ENCODE measurements around the gene USP37.

USP37 gene

DNA sequence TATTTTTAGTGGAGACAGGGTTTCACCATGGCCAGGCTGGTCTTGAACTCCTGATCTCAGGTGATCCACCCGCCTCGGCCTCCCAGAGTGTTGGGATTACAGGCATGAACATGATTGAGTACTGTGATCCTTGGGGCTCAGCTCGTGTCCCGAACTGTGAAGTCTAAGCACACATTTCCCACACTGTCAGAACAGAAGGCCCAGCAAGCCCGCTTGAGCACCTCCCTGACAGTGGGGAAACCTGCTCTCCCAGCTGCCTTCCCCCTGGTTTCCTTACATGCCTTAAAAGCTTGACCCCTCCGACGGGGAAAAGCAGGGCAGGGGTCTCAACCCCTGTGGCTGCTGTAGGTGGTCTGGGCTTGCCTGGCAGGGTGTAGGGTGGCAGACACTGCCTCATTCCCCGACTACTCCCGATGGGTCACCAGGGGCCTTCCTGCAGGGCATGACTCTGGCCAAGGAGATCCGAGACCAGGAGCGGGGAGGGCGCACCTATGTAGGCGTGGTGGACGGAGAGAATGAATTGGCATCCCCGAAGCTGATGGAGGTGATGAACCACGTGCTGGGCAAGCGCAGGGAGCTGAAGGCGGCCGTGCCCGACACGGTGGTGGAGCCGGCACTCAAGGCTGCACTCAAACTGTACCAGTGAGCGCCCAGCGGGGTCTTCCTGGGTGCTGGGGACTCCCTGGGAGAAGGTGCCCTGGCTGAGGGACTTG, 139.1 kb downstream of the USP37 start:
- Histone ChIP-seq H3K4me1 (ENCODE audit: insufficient read depth, low read length) (no peaks in the 10 kb centered on the region), H3K4me3 (ENCODE audit: low read depth in 1 of 2, low read length in 2 of 2) (no peak overlapping the region), H3K4me2 (ENCODE audit: insufficient read depth, low read length) (no peak overlapping the region), H3K36me3 (ENCODE audit: insufficient read depth, low read length) (no peaks in the 10 kb centered on the region), H3K9me3 (ENCODE audit: insufficient read depth, low read length, severe bottlenecking) (no peaks in the 10 kb centered on the region), H3K27ac (ENCODE audit: low read length) (no peak overlapping the region), H4K20me1 (ENCODE audit: insufficient read depth, low read length) (no peaks in the 10 kb centered on the region; the same call in 1 of the 2 replicates), H3K27me3 (ENCODE audit: insufficient read depth, low read length, poor library complexity) (no peaks in the 10 kb centered on the region), H3K9ac (ENCODE audit: low read depth, low read length) (no peak overlapping the region), H3K79me2 (ENCODE audit: insufficient read depth, low read length) (no peaks in the 10 kb centered on the region), H2AFZ (ENCODE audit: low read depth, low read length) (no peak overlapping the region)
- TF ChIP-seq EZH2 (IDR thresholded peaks at IDR 0.05; ENCODE audit: borderline replicate concordance, low read depth, low read length, severe bottlenecking) = no peak
- TF ChIP-seq, protein P1, sequence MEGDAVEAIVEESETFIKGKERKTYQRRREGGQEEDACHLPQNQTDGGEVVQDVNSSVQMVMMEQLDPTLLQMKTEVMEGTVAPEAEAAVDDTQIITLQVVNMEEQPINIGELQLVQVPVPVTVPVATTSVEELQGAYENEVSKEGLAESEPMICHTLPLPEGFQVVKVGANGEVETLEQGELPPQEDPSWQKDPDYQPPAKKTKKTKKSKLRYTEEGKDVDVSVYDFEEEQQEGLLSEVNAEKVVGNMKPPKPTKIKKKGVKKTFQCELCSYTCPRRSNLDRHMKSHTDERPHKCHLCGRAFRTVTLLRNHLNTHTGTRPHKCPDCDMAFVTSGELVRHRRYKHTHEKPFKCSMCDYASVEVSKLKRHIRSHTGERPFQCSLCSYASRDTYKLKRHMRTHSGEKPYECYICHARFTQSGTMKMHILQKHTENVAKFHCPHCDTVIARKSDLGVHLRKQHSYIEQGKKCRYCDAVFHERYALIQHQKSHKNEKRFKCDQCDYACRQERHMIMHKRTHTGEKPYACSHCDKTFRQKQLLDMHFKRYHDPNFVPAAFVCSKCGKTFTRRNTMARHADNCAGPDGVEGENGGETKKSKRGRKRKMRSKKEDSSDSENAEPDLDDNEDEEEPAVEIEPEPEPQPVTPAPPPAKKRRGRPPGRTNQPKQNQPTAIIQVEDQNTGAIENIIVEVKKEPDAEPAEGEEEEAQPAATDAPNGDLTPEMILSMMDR (IDR thresholded peaks at IDR 0.05; ENCODE audit: borderline replicate concordance, extremely low read depth, low read length, poor library complexity, severe bottlenecking) = no peak
- DNase-seq (no peak), ATAC-seq (ENCODE audit: insufficient read depth, low read depth) (no peak)

DNA sequence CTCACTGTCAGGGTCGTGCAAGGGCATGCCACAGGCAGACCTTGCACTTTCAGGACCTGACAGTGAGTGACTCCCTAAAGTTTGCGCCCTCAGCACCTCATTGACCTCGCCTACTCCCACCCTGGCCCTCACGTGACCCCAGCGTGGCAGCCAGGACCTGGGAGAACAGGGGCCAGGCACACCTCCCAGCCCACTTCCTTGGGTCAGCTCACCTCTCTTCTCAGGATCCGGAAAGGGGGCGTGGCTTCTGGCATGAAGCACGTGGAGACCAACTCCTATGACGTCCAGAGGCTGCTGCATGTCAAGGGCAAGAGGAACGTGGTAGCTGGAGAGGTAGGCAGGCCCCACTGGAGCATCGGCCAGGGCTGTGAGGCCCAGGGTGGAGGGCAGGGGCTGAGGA, 140.4 kb downstream of the USP37 start:
- H3K79me2 ChIP-seq (ENCODE audit: insufficient read depth, low read length) = no peaks in the 10 kb centered on the region
- TF ChIP-seq EZH2 (IDR thresholded peaks at IDR 0.05; ENCODE audit: borderline replicate concordance, low read depth, low read length, severe bottlenecking) = no peak
- TF ChIP-seq, protein P1 (IDR thresholded peaks at IDR 0.05; ENCODE audit: borderline replicate concordance, extremely low read depth, low read length, poor library complexity, severe bottlenecking) = no peak
- no peak overlapping the region for H3K27ac ChIP-seq (ENCODE audit: low read length)

DNA sequence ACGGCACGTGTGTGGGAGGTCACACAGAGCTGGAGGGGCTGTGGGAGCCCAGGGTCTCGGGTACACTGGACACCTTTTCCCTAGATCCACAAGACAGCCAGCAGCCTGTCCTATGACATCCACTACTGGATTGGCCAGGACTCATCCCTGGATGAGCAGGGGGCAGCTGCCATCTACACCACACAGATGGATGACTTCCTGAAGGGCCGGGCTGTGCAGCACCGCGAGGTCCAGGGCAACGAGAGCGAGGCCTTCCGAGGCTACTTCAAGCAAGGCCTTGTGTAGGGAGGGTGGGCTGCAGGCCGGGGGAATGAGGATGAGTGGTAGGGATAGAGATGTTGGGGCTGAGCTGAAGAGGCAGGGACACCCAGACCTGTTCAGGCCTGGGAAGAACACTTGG, 142.6 kb downstream of the USP37 start:
- ATAC-seq (ENCODE audit: insufficient read depth, low read depth) = no peak
- Histone ChIP-seq H3K4me2 (ENCODE audit: insufficient read depth, low read length) (no peak overlapping the region), H3K27ac (ENCODE audit: low read length) (no peak overlapping the region), H3K4me3 (ENCODE audit: low read depth in 1 of 2, low read length in 2 of 2) (no peak overlapping the region), H3K9me3 (ENCODE audit: insufficient read depth, low read length, severe bottlenecking) (no peaks in the 10 kb centered on the region), H3K27me3 (ENCODE audit: insufficient read depth, low read length, poor library complexity) (no peaks in the 10 kb centered on the region), H4K20me1 (ENCODE audit: insufficient read depth, low read length) (no peaks in the 10 kb centered on the region; the same call in 1 of the 2 replicates), H3K4me1 (ENCODE audit: insufficient read depth, low read length) (no peaks in the 10 kb centered on the region), H2AFZ (ENCODE audit: low read depth, low read length) (no peak overlapping the region), H3K36me3 (ENCODE audit: insufficient read depth, low read length) (no peaks in the 10 kb centered on the region), H3K9ac (ENCODE audit: low read depth, low read length) (no peak overlapping the region), H3K79me2 (ENCODE audit: insufficient read depth, low read length) (no peaks in the 10 kb centered on the region)
- TF ChIP-seq EZH2 (IDR thresholded peaks at IDR 0.05; ENCODE audit: borderline replicate concordance, low read depth, low read length, severe bottlenecking) = no peak
- TF ChIP-seq, protein P1 (IDR thresholded peaks at IDR 0.05; ENCODE audit: borderline replicate concordance, extremely low read depth, low read length, poor library complexity, severe bottlenecking) = no peak
- DNase-seq = no peak

More for the DNA sequence above, 140.4 kb downstream of the USP37 start:
- Histone ChIP-seq H3K4me2 (ENCODE audit: insufficient read depth, low read length) (no peak overlapping the region), H3K4me1 (ENCODE audit: insufficient read depth, low read length) (no peaks in the 10 kb centered on the region), H3K4me3 (ENCODE audit: low read depth in 1 of 2, low read length in 2 of 2) (no peak overlapping the region), H3K9me3 (ENCODE audit: insufficient read depth, low read length, severe bottlenecking) (no peaks in the 10 kb centered on the region), H3K36me3 (ENCODE audit: insufficient read depth, low read length) (no peaks in the 10 kb centered on the region), H2AFZ (ENCODE audit: low read depth, low read length) (no peak overlapping the region), H3K9ac (ENCODE audit: low read depth, low read length) (no peak overlapping the region), H3K27me3 (ENCODE audit: insufficient read depth, low read length, poor library complexity) (no peaks in the 10 kb centered on the region), H4K20me1 (ENCODE audit: insufficient read depth, low read length) (no peaks in the 10 kb centered on the region; the same call in 1 of the 2 replicates)
- DNase-seq (no peak), ATAC-seq (ENCODE audit: insufficient read depth, low read depth) (no peak)

Measured in DND-41 (cell line).